Adrenal gland (tissue), 5 donors: Measurements from ENCODE around the gene LRATD1.

ENCODE experiments used
- POLR2A ChIP-seq, 2 donors: fragments of 450-650 bp; IDR thresholded peaks; one replicate each; pipeline ENCODE4 v1.6.1; 2017; ENCODE audit warnings: antibody characterized with exemption in 2 of 2, mild to moderate bottlenecking in 2 of 2, moderate library complexity in 1 of 2
- TF ChIP-seq, protein P1 (sequence below), 6 experiments: fragments of 450-650 bp in 4 of 6; fragments of 200-600 bp in 2 of 6; sonication (generic) in 1 of 6; IDR thresholded peaks; 1 replicate in 5 of 6; 2 replicates in 1 of 6; pipeline versions ENCODE4 v1.5.1 to v1.8.0; 2016 to 2021; ENCODE audit warnings: antibody characterized with exemption in 6 of 6, mild to moderate bottlenecking in 2 of 6, moderate library complexity in 1 of 6
- donor health status: DM: no; HTN: no; CAD: no.

DNA sequence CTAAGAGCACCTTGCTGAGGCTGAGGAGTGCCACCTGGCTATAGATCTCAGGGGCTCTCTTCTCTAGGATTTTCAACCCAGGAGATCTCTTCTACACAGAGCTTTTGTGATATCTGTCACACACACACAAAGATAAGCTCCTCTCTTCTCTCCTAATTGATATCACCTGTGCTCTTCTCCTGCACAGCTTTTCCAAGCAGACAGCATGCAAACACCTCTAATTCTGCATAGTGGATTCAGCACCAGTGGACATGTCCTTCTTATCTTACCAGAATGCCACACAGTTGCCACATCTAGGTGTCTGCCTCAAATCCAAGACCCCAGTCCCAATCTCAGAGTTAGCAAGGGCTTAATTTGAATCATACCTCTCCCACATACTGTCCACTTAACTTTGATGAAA lies 43.9 kb downstream of the LRATD1 start:
- no peak for TF ChIP-seq POLR2A (IDR thresholded peaks at IDR 0.05)
- TF ChIP-seq, protein P1, sequence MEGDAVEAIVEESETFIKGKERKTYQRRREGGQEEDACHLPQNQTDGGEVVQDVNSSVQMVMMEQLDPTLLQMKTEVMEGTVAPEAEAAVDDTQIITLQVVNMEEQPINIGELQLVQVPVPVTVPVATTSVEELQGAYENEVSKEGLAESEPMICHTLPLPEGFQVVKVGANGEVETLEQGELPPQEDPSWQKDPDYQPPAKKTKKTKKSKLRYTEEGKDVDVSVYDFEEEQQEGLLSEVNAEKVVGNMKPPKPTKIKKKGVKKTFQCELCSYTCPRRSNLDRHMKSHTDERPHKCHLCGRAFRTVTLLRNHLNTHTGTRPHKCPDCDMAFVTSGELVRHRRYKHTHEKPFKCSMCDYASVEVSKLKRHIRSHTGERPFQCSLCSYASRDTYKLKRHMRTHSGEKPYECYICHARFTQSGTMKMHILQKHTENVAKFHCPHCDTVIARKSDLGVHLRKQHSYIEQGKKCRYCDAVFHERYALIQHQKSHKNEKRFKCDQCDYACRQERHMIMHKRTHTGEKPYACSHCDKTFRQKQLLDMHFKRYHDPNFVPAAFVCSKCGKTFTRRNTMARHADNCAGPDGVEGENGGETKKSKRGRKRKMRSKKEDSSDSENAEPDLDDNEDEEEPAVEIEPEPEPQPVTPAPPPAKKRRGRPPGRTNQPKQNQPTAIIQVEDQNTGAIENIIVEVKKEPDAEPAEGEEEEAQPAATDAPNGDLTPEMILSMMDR (IDR thresholded peaks at IDR 0.05), result no peak
